Cardiac septum (tissue), 1 donor: Measurements from ENCODE around the gene ASB4. TPM values are rescaled to one million over a fixed set of nuclear protein-coding genes. Genes with fewer than 3 reads are reported as not detected.
"Not testable (repeated sequence)": the region's sequence is repeated elsewhere in the genome, so short reads cannot be mapped to it uniquely, and the experiment has no call there.

ENCODE experiments used
- DNase-seq: peaks from one replicate; pipeline ENCODE4 v3.0.0-alpha.2; 2020; ENCODE audit warnings: low spot score
- intact Hi-C: fragments of 100-400 bp; cut with DNase I; formaldehyde crosslinking; loops from one replicate; pipeline ENCODE4 v1.14.0; 2022
- total RNA-seq: library from RNA; stranded (reverse); fragmentation: NEBNext Ultra II Directional; extraction: Animal tissue kit (Norgen Biotek cat#: 25700); gene quantifications from one replicate; pipeline ENCODE4 v1.2.1, GENCODE V29; 2021
- donor health status: DM: no; HTN: no; CAD: no.

The ASB4 gene
- total RNA-seq, 1 donor from 2014 or later = 1.2 TPM

DNA sequence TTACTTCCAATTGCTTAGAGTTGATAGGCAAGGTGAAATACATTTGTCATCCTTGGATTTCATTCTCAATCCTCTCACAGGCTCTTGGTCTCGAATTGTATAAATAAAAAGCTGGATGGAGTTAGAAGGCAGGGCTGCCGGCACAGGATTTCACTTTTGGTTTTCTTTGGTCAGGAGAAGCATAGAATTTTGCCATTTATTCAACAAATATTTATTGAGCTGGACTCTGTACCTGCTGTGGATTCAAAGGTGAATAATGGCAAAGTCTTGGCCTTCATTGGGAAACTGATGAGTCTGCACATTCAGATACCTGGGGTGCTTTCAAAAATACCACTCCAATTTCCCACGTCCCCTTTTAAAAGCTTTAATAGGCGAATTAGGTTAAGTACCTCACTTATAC is 60.9 kb downstream of the ASB4 start:
- no peak for DNase-seq
- intact Hi-C loops = no loop called here

DNA sequence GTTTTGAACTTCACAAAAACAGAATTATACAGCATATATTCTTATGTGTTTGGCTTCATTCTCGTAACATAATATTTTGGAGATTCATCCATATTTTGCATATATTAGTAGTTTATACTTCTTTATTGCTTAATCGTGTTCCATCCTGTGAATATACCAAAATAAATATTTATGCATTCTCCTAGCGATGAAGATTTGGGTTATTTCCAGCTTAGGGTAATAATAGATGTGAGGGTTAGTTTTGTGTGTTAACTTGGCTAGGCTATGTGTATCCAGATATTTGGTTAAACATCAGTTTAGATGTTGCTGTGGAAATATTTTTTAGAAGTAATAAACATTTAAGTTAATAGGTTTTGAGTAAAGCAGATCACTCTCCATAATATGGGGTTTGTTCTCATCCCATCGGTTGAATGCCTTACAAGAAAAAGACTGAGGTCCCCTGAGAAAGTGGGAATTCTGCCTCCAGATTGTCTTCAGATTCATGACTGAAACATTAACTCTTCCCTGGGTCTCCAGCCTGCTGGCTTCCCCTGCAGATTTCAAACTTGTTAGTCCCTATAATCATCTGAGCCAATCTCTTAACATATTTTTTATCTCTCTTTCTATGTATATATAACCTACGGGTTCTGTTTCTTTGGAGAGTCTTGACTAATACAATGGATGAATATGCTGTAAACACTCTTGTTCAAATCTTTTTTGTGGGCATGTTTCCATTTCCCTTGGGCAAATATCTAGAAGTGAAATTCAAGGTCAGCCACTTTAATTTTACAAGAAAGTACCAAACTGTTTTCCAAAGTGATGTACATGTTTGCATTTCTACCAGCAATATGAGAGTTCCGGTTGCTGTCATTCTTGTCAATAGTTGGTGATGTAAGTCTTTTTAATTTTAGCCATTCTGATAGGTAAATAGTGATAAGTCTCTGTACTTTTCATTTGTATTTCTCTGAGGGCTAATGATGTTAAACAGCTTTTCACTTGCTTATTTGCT is 61.9 kb downstream of the ASB4 start:
- intact Hi-C loops = loop anchor here (2.0 kb wide), 1 partner anchor 61 kb away; no protein-coding TSS in a partner anchor
- no peak for DNase-seq

- peak; percentile 86 for DNase-seq
- intact Hi-C loops = loop anchor here (1.0 to 2.0 kb wide), 2 partner anchors 46 to 59 kb away; partner anchors contain the start of gene PDK4
These were observed 64.2 kb downstream of the ASB4 start for GRCh38 chr7:95549818-95550529.

DNA sequence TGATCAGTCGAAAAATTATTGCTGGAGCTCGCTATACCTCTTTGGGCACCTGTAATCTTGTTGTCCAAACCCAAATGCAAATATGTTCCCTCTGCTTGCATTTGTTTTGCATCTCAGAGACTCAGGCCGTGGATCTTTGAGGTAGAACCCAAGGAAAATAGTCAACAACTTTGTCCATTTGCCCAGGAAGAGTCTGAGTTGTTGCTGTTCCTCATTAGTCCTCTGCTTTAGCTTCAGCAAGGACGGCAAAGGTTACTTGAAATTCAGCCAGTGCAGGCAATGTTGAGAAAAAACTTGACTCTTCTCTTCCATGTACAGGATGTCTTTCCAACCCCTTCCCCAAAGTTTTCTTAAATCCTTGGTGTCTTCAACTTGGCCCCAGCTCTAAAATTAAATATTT is 64.8 kb downstream of the ASB4 start:
- no peak for DNase-seq
- intact Hi-C loops = loop anchor here (1.0 kb wide), 1 partner anchor 46 kb away; the partner anchor contains the start of gene PDK4

DNA sequence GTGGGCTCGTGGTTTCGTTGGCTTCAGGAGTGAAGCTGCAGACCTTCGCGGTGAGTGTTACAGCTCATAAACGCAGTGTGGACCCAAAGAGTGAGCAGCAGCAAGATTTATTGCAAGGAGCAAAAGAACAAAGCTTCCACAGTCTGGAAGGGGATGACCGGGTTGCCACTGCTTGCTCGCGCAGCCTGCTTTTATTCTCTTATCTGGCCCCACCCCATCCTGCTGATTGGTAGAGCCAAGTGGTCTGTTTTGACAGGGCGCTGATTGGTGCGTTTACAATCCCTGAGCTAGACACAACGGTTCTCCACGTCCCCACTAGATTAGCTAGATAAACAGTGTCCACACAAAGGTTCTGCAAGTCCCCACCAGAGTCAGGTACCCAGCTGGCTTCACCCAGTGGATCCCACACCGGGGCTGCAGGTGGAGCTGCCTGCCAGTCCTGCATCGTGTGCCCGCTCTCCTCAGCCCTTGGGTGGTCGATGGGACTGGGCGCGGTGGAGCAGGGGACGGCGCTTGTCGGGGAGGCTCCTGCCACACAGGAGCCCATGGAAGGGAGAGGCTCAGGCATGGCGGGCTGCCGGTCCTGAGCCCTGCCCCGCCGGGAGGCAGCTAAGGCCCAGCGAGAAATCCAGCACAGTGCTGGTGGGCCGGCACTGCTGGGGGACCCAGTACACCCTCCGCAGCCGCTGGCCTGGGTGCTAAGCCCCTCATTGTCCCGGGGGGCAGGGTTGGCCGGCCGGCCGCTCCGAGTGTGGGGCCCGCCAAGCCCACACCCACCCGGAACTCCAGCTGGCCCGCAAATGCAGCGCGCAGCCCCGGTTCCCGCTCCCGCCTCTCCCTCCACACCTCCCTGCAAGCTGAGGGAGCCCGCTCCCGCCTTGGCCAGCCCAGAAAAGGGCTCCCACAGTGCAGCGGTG is 66.5 kb downstream of the ASB4 start:
- DNase-seq, intact Hi-C loops: not testable (repeated sequence)

GRCh38 chr7:95553939-95554338 is 68.2 kb downstream of the ASB4 start:
- DNase-seq = no peak
- intact Hi-C loops = no loop called here

GRCh38 chr7:95556777-95557176 is 71.0 kb downstream of the ASB4 start:
- intact Hi-C loops = no loop called here
- DNase-seq = no peak

GRCh38 chr7:95558864-95559263 is 73.1 kb downstream of the ASB4 start:
- DNase-seq = no peak
- intact Hi-C loops = no loop called here

- intact Hi-C loops = no loop called here
- no peak for DNase-seq
These were observed 74.9 kb downstream of the ASB4 start for GRCh38 chr7:95560674-95561073.

GRCh38 chr7:95569720-95570119 is 84.0 kb downstream of the ASB4 start:
- intact Hi-C loops = no loop called here
- DNase-seq = no peak

- DNase-seq = no peak
- intact Hi-C loops = no loop called here
These were observed 91.4 kb downstream of the ASB4 start for GRCh38 chr7:95577137-95577536.

- DNase-seq = no peak
- intact Hi-C loops = no loop called here
These were observed 92.6 kb downstream of the ASB4 start for GRCh38 chr7:95578299-95578855.

- DNase-seq = no peak
- intact Hi-C loops = no loop called here
These were observed 93.6 kb downstream of the ASB4 start for GRCh38 chr7:95579318-95579717.

- no peak for DNase-seq
- intact Hi-C loops = no loop called here
These were observed 95.7 kb downstream of the ASB4 start for GRCh38 chr7:95581467-95581866.

- no peak for DNase-seq
- intact Hi-C loops = no loop called here
These were observed 97.0 kb downstream of the ASB4 start for GRCh38 chr7:95582578-95583293.

- intact Hi-C loops = no loop called here
- DNase-seq = no peak
These were observed 98.3 kb downstream of the ASB4 start for GRCh38 chr7:95583834-95584621.

- intact Hi-C loops = no loop called here
These were observed 99.2 kb downstream of the ASB4 start for GRCh38 chr7:95584769-95585425.

More at GRCh38 chr7:95584769-95585425, 99.2 kb downstream of the ASB4 start:
- DNase-seq = no peak
